ENCODE data around the gene C1orf159.

DNA sequence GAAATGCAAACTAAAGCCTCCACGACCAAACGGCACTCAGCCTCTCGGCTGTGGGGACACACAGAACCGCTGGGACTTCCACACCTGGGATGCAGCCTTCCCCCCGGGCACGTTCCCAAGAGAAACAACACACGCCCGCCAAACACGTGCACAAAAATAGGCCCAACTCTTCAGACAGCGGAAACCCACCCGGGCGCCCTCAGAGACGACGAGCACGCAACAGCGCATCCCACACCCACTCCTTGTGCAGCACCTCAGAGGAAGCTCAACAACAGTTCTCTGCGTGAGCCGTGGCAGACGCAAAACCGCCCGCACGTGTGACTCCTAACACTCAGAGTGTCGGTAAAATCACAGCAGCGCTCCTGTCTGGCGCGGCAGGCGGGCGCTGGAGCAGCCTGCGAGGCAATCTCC is 5.3 kb downstream of the C1orf159 start:
- TF ChIP-seq, protein P1, sequence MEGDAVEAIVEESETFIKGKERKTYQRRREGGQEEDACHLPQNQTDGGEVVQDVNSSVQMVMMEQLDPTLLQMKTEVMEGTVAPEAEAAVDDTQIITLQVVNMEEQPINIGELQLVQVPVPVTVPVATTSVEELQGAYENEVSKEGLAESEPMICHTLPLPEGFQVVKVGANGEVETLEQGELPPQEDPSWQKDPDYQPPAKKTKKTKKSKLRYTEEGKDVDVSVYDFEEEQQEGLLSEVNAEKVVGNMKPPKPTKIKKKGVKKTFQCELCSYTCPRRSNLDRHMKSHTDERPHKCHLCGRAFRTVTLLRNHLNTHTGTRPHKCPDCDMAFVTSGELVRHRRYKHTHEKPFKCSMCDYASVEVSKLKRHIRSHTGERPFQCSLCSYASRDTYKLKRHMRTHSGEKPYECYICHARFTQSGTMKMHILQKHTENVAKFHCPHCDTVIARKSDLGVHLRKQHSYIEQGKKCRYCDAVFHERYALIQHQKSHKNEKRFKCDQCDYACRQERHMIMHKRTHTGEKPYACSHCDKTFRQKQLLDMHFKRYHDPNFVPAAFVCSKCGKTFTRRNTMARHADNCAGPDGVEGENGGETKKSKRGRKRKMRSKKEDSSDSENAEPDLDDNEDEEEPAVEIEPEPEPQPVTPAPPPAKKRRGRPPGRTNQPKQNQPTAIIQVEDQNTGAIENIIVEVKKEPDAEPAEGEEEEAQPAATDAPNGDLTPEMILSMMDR (IDR thresholded peaks at IDR 0.05 in 4 of 5, conservative IDR thresholded peaks at IDR 0.05 in 1 of 5) = no peak
- TF ChIP-seq POLR2A (IDR thresholded peaks at IDR 0.05) = no peak

Data from gastrocnemius medialis (tissue), 4 donors.